WTC11 (cell line): ENCODE data around the gene PXK. TPM values are rescaled to one million over a fixed set of nuclear protein-coding genes. Genes with fewer than 3 reads are reported as not detected.

Source experiments
- ATAC-seq: fragments of 200-7000 bp; cut with Tn5 transposase; 2 replicates; pipeline ENCODE4 v1.10.0; 2021; ENCODE audit warnings: mild to moderate bottlenecking, moderate library complexity
- Bru-seq: library from RNA; stranded (reverse); fragments of 400-500 nt; gene quantifications from one replicate; lab custom pipeline; 2021; lab: Mats Ljungman, UMichigan
- CTCF ChIA-PET: fragments of 300-600 bp; sonication (Branson Sonifier 250); formaldehyde crosslinking; loops from one replicate; lab custom pipeline; 2021; ENCODE audit warnings: antibody characterized with exemption; lab: Charles Lee
- POLR2A ChIA-PET: fragments of 350-600 bp; sonication (Branson Sonifier 250); formaldehyde crosslinking; loops from one replicate; lab custom pipeline; 2021; ENCODE audit warnings: antibody characterized with exemption; lab: Charles Lee
- DNase-seq: peaks from one replicate; pipeline ENCODE4 v3.0.0; 2021; ENCODE audit warnings: low spot score
- H3K27ac Mint-ChIP-seq: 2 replicates; pipeline ENCODE4 v1.8.0; 2021; ENCODE audit warnings: mixed read lengths
- H3K27me3 Mint-ChIP-seq: 2 replicates; pipeline ENCODE4 v1.8.0; 2021; ENCODE audit warnings: low read depth, mild to moderate bottlenecking, moderate library complexity, mixed read lengths
- H3K36me3 Mint-ChIP-seq: 2 replicates; pipeline ENCODE4 v1.8.0; 2021; ENCODE audit warnings: mixed read lengths
- H3K4me1 Mint-ChIP-seq: 2 replicates; pipeline ENCODE4 v1.8.0; 2022; ENCODE audit warnings: mixed read lengths
- H3K4me3 Mint-ChIP-seq: 2 replicates; pipeline ENCODE4 v1.8.0; 2021; ENCODE audit warnings: mild to moderate bottlenecking, moderate library complexity, mixed read lengths
- H3K9me3 Mint-ChIP-seq: 2 replicates; pipeline ENCODE4 v1.8.0; 2021; ENCODE audit warnings: mixed read lengths
- ELF4 ChIP-seq: sonication (generic); formaldehyde crosslinking; IDR thresholded peaks from 2 replicates; pipeline ENCODE4 v1.8.1; 2022; ENCODE audit warnings: low read depth, mild to moderate bottlenecking, moderate library complexity, missing genetic modification reagents
- GRHL2 ChIP-seq: fragments of 250-450 bp; sonication (Bioruptor Pico); IDR thresholded peaks from 2 replicates; pipeline ENCODE4 v1.8.0; 2022; ENCODE audit warnings: mild to moderate bottlenecking, moderate library complexity; ENCODE audit not compliant: insufficient replicate concordance, severe bottlenecking
- GTF2I ChIP-seq: fragments of 250-450 bp; sonication (Bioruptor Pico); conservative IDR thresholded peaks from 2 replicates; pipeline ENCODE4 v1.4.0; 2021; ENCODE audit warnings: mild to moderate bottlenecking
- HMGA2 ChIP-seq: fragments of 250-450 bp; sonication (Bioruptor Pico); IDR thresholded peaks from 2 replicates; pipeline ENCODE4 v1.4.0; 2021; ENCODE audit warnings: mild to moderate bottlenecking, moderate library complexity
- NFYB ChIP-seq: sonication (generic); formaldehyde crosslinking; conservative IDR thresholded peaks from 2 replicates; pipeline ENCODE4 v1.8.0; 2022; ENCODE audit warnings: low read depth, missing genetic modification reagents
- NR1H2 ChIP-seq: sonication (generic); formaldehyde crosslinking; IDR thresholded peaks from 2 replicates; pipeline ENCODE4 v1.9.0; 2021; ENCODE audit warnings: mild to moderate bottlenecking, moderate library complexity, missing genetic modification reagents
- SMAD4 ChIP-seq: sonication (generic); formaldehyde crosslinking; IDR thresholded peaks from 2 replicates; pipeline ENCODE4 v1.8.0; 2022; ENCODE audit warnings: mild to moderate bottlenecking, missing genetic modification reagents
- SOX15 ChIP-seq: fragments of 250-450 bp; sonication (Bioruptor Pico); IDR thresholded peaks from 2 replicates; pipeline ENCODE4 v1.9.0; 2021; ENCODE audit warnings: mild to moderate bottlenecking
- TEAD4 ChIP-seq: sonication (generic); formaldehyde crosslinking; IDR thresholded peaks from 2 replicates; pipeline ENCODE4 v1.8.0; 2022; ENCODE audit warnings: mild to moderate bottlenecking, missing genetic modification reagents
- TP53 ChIP-seq: sonication (generic); formaldehyde crosslinking; IDR thresholded peaks from 2 replicates; pipeline ENCODE4 v1.8.1; 2023; ENCODE audit warnings: mild to moderate bottlenecking, missing genetic modification reagents
- ZNF138 ChIP-seq: sonication (generic); formaldehyde crosslinking; conservative IDR thresholded peaks from 2 replicates; pipeline ENCODE4 v1.8.1; 2022; ENCODE audit warnings: mild to moderate bottlenecking, moderate library complexity, missing genetic modification reagents
- ZNF232 ChIP-seq: sonication (generic); formaldehyde crosslinking; IDR thresholded peaks from 2 replicates; pipeline ENCODE4 v1.8.0; 2022; ENCODE audit warnings: mild to moderate bottlenecking, missing genetic modification reagents
- ZNF423 ChIP-seq: fragments of 250-450 bp; sonication (Bioruptor Pico); IDR thresholded peaks from 2 replicates; pipeline ENCODE4 v2.1.2; 2022; ENCODE audit warnings: mild to moderate bottlenecking, moderate library complexity
- long read RNA-seq, 3 experiments: library from RNA in 1 of 3; library from capped mRNA in 1 of 3; library from polyadenylated mRNA in 1 of 3; unstranded in 2 of 3; stranded (forward) in 1 of 3; transcript quantifications; one replicate each; pipeline ENCODE4 v2.0.0, GENCODE V29; 2021
- total RNA-seq: library from RNA; stranded (reverse); gene quantifications from 3 replicates; pipeline ENCODE4 v1.2.3, GENCODE V29; 2021
- TF ChIP-seq, protein P1 (sequence below): sonication (generic); formaldehyde crosslinking; IDR thresholded peaks from 2 replicates; pipeline ENCODE4 v1.8.0; 2022; ENCODE audit warnings: mild to moderate bottlenecking, missing genetic modification reagents
- TF ChIP-seq, protein P2 (sequence below): sonication (generic); formaldehyde crosslinking; IDR thresholded peaks from 2 replicates; pipeline ENCODE4 v1.8.1; 2022; ENCODE audit warnings: low read depth, missing genetic modification reagents, borderline replicate concordance
- TF ChIP-seq, protein P3 (sequence below): fragments of 200-600 bp; IDR thresholded peaks from 2 replicates; pipeline ENCODE4 v1.8.0; 2022; ENCODE audit warnings: antibody characterized with exemption
- TF ChIP-seq, protein P4 (sequence below): sonication (generic); formaldehyde crosslinking; IDR thresholded peaks from 2 replicates; pipeline ENCODE4 v1.8.0; 2023; ENCODE audit warnings: missing genetic modification reagents, mild to moderate bottlenecking, borderline replicate concordance
- TF ChIP-seq, protein P5 (sequence below): sonication (generic); formaldehyde crosslinking; IDR thresholded peaks from 2 replicates; pipeline ENCODE4 v1.8.0; 2023; ENCODE audit warnings: mild to moderate bottlenecking, missing genetic modification reagents
- TF ChIP-seq, protein P6 (sequence below): sonication (generic); formaldehyde crosslinking; IDR thresholded peaks from 2 replicates; pipeline ENCODE4 v1.8.0; 2022; ENCODE audit warnings: missing genetic modification reagents
- TF ChIP-seq, protein P7 (sequence below): sonication (generic); formaldehyde crosslinking; IDR thresholded peaks from 2 replicates; pipeline ENCODE4 v1.8.0; 2022; ENCODE audit warnings: mild to moderate bottlenecking, missing genetic modification reagents

PXK gene
- total RNA-seq (6.6 to 9.4 TPM (median 6.9 TPM) in 3 replicates), Bru-seq, nascent RNA (percentile 46 among the genes with signal in this experiment)
- long read RNA-seq, experiment 1, transcript PXK-202 (18 exons, 2,037 nt), result major isoform, 22 of 55 reads
- long read RNA-seq, experiment 1, partial matches to known transcripts, result 3 of 55 reads
- long read RNA-seq, experiment 1, other reads (novel, unspliced or antisense), result 27 of 55 reads
- long read RNA-seq, experiment 2, partial matches to known transcripts, result 3 of 15 reads
- long read RNA-seq, experiment 2, other reads (novel, unspliced or antisense), result 9 of 15 reads
- long read RNA-seq, experiment 3, partial matches to known transcripts, result 2 of 6 reads
- long read RNA-seq, experiment 3, other reads (novel, unspliced or antisense), result 1 of 6 reads

DNA sequence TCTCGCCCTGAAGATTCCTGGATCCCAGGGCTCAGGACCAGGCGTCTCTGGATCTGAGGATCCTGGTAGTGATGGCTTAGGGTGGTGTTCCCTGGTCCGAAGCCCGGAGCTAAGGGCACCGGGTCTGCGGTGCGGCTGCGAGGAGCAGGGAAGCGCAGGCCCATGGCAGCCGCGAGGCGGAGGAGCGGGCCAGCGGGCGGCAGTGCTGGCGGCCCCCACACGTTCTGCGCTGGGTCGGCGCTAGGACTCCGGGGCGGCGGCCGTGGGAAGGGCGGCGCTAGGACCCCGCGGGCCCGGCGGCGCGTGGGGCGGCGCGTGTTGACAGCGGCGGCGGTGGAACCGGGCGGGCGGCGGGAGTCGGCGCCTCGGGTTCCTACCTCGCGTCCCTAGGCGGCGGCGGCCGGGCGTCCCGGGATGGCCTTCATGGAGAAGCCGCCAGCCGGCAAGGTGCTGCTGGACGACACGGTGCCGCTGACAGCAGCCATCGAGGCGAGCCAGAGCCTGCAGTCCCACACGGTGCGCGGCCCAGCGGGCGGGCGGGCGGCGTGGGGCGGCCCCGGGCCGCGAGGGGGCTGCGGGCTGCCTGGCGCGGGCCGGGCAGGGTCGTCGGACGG lies at the start of gene PXK:
Gene PXK (plus strand): TSS at position 318 of the 614 bp plus-strand sequence. CDS start 97 bp downstream, at position 415.
- H3K36me3 Mint-ChIP-seq, result no peaks in the 10 kb centered on the region
- DNase-seq (peak; percentile 76), ATAC-seq (peak; percentile 83)
- ChIA-PET CTCF (interaction anchor here (0.6 to 3.0 kb wide), 10 partner anchors 11 to 197 kb away, joined by 3 to 22 read pairs (median 4); partner anchors contain the start of genes HTD2, KCTD6 and RPP14), POLR2A (interaction anchor here (0.6 kb wide), 1 partner anchor 255 kb away, joined by 3 read pairs; no protein-coding TSS in a partner anchor)
- peak within 1 kb of the TSS; percentile 90 for H3K4me3 Mint-ChIP-seq
- H3K4me1 Mint-ChIP-seq, result peaks cover 24% of the 10 kb centered on the region
- peaks cover 34% of the 10 kb centered on the region for H3K27me3 Mint-ChIP-seq
- no peak within 1 kb of the TSS for H3K27ac Mint-ChIP-seq
- no peaks in the 10 kb centered on the region for H3K9me3 Mint-ChIP-seq
- TF ChIP-seq SMAD4 (CRISPR knock-in tag), result 0 out of 2 replicates have a peak, but pooled peaks have one; percentile 19
- TF ChIP-seq GRHL2 (CRISPR knock-in tag), result no peak
- TF ChIP-seq ZNF423 (CRISPR knock-in tag), result no peak
- TF ChIP-seq ZNF232, result no peak
- TF ChIP-seq, protein P1, sequence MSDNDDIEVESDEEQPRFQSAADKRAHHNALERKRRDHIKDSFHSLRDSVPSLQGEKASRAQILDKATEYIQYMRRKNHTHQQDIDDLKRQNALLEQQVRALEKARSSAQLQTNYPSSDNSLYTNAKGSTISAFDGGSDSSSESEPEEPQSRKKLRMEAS, result peak; percentile 44; the same call in 1 of the 2 replicates
- TF ChIP-seq GTF2I, result no peak
- TF ChIP-seq TEAD4 (CRISPR knock-in tag), result no peak
- no peak for TF ChIP-seq NR1H2
- TF ChIP-seq NFYB (CRISPR knock-in tag), result 0 out of 2 replicates have a peak, but pooled peaks have one; percentile 24
- TF ChIP-seq, protein P2, sequence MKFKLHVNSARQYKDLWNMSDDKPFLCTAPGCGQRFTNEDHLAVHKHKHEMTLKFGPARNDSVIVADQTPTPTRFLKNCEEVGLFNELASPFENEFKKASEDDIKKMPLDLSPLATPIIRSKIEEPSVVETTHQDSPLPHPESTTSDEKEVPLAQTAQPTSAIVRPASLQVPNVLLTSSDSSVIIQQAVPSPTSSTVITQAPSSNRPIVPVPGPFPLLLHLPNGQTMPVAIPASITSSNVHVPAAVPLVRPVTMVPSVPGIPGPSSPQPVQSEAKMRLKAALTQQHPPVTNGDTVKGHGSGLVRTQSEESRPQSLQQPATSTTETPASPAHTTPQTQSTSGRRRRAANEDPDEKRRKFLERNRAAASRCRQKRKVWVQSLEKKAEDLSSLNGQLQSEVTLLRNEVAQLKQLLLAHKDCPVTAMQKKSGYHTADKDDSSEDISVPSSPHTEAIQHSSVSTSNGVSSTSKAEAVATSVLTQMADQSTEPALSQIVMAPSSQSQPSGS (CRISPR knock-in tag), result no peak
- TF ChIP-seq HMGA2 (CRISPR knock-in tag), result no peak
- TF ChIP-seq ELF4 (CRISPR knock-in tag), result no peak
- TF ChIP-seq, protein P3, sequence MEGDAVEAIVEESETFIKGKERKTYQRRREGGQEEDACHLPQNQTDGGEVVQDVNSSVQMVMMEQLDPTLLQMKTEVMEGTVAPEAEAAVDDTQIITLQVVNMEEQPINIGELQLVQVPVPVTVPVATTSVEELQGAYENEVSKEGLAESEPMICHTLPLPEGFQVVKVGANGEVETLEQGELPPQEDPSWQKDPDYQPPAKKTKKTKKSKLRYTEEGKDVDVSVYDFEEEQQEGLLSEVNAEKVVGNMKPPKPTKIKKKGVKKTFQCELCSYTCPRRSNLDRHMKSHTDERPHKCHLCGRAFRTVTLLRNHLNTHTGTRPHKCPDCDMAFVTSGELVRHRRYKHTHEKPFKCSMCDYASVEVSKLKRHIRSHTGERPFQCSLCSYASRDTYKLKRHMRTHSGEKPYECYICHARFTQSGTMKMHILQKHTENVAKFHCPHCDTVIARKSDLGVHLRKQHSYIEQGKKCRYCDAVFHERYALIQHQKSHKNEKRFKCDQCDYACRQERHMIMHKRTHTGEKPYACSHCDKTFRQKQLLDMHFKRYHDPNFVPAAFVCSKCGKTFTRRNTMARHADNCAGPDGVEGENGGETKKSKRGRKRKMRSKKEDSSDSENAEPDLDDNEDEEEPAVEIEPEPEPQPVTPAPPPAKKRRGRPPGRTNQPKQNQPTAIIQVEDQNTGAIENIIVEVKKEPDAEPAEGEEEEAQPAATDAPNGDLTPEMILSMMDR, result no peak
- no peak for TF ChIP-seq SOX15
- TF ChIP-seq TP53 (CRISPR knock-in tag), result peak; percentile 89
- TF ChIP-seq, protein P4, sequence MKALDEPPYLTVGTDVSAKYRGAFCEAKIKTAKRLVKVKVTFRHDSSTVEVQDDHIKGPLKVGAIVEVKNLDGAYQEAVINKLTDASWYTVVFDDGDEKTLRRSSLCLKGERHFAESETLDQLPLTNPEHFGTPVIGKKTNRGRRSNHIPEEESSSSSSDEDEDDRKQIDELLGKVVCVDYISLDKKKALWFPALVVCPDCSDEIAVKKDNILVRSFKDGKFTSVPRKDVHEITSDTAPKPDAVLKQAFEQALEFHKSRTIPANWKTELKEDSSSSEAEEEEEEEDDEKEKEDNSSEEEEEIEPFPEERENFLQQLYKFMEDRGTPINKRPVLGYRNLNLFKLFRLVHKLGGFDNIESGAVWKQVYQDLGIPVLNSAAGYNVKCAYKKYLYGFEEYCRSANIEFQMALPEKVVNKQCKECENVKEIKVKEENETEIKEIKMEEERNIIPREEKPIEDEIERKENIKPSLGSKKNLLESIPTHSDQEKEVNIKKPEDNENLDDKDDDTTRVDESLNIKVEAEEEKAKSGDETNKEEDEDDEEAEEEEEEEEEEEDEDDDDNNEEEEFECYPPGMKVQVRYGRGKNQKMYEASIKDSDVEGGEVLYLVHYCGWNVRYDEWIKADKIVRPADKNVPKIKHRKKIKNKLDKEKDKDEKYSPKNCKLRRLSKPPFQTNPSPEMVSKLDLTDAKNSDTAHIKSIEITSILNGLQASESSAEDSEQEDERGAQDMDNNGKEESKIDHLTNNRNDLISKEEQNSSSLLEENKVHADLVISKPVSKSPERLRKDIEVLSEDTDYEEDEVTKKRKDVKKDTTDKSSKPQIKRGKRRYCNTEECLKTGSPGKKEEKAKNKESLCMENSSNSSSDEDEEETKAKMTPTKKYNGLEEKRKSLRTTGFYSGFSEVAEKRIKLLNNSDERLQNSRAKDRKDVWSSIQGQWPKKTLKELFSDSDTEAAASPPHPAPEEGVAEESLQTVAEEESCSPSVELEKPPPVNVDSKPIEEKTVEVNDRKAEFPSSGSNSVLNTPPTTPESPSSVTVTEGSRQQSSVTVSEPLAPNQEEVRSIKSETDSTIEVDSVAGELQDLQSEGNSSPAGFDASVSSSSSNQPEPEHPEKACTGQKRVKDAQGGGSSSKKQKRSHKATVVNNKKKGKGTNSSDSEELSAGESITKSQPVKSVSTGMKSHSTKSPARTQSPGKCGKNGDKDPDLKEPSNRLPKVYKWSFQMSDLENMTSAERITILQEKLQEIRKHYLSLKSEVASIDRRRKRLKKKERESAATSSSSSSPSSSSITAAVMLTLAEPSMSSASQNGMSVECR (CRISPR knock-in tag), result peak; percentile 61; the same call in 1 of the 2 replicates
- TF ChIP-seq, protein P5, sequence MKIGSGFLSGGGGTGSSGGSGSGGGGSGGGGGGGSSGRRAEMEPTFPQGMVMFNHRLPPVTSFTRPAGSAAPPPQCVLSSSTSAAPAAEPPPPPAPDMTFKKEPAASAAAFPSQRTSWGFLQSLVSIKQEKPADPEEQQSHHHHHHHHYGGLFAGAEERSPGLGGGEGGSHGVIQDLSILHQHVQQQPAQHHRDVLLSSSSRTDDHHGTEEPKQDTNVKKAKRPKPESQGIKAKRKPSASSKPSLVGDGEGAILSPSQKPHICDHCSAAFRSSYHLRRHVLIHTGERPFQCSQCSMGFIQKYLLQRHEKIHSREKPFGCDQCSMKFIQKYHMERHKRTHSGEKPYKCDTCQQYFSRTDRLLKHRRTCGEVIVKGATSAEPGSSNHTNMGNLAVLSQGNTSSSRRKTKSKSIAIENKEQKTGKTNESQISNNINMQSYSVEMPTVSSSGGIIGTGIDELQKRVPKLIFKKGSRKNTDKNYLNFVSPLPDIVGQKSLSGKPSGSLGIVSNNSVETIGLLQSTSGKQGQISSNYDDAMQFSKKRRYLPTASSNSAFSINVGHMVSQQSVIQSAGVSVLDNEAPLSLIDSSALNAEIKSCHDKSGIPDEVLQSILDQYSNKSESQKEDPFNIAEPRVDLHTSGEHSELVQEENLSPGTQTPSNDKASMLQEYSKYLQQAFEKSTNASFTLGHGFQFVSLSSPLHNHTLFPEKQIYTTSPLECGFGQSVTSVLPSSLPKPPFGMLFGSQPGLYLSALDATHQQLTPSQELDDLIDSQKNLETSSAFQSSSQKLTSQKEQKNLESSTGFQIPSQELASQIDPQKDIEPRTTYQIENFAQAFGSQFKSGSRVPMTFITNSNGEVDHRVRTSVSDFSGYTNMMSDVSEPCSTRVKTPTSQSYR (CRISPR knock-in tag), result no peak
- TF ChIP-seq ZNF138, result no peak; the same call in 1 of the 2 replicates
- TF ChIP-seq, protein P6, sequence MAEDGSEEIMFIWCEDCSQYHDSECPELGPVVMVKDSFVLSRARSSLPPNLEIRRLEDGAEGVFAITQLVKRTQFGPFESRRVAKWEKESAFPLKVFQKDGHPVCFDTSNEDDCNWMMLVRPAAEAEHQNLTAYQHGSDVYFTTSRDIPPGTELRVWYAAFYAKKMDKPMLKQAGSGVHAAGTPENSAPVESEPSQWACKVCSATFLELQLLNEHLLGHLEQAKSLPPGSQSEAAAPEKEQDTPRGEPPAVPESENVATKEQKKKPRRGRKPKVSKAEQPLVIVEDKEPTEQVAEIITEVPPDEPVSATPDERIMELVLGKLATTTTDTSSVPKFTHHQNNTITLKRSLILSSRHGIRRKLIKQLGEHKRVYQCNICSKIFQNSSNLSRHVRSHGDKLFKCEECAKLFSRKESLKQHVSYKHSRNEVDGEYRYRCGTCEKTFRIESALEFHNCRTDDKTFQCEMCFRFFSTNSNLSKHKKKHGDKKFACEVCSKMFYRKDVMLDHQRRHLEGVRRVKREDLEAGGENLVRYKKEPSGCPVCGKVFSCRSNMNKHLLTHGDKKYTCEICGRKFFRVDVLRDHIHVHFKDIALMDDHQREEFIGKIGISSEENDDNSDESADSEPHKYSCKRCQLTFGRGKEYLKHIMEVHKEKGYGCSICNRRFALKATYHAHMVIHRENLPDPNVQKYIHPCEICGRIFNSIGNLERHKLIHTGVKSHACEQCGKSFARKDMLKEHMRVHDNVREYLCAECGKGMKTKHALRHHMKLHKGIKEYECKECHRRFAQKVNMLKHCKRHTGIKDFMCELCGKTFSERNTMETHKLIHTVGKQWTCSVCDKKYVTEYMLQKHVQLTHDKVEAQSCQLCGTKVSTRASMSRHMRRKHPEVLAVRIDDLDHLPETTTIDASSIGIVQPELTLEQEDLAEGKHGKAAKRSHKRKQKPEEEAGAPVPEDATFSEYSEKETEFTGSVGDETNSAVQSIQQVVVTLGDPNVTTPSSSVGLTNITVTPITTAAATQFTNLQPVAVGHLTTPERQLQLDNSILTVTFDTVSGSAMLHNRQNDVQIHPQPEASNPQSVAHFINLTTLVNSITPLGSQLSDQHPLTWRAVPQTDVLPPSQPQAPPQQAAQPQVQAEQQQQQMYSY (CRISPR knock-in tag), result peak; percentile 71
- TF ChIP-seq, protein P7, sequence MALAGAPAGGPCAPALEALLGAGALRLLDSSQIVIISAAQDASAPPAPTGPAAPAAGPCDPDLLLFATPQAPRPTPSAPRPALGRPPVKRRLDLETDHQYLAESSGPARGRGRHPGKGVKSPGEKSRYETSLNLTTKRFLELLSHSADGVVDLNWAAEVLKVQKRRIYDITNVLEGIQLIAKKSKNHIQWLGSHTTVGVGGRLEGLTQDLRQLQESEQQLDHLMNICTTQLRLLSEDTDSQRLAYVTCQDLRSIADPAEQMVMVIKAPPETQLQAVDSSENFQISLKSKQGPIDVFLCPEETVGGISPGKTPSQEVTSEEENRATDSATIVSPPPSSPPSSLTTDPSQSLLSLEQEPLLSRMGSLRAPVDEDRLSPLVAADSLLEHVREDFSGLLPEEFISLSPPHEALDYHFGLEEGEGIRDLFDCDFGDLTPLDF (CRISPR knock-in tag), result no peak
